Middle frontal gyrus (tissue), 1 donor: Measurements from ENCODE around the gene RNH1.
A peak's percentile ranks its signal among the peaks of the same experiment; 100 is the strongest.

Experiments
- DNase-seq: peaks from one replicate; pipeline ENCODE4 v3.0.0-alpha.2; 2015; ENCODE audit warnings: low spot score; ENCODE audit errors: extremely low spot score

Gene RNH1

DNA sequence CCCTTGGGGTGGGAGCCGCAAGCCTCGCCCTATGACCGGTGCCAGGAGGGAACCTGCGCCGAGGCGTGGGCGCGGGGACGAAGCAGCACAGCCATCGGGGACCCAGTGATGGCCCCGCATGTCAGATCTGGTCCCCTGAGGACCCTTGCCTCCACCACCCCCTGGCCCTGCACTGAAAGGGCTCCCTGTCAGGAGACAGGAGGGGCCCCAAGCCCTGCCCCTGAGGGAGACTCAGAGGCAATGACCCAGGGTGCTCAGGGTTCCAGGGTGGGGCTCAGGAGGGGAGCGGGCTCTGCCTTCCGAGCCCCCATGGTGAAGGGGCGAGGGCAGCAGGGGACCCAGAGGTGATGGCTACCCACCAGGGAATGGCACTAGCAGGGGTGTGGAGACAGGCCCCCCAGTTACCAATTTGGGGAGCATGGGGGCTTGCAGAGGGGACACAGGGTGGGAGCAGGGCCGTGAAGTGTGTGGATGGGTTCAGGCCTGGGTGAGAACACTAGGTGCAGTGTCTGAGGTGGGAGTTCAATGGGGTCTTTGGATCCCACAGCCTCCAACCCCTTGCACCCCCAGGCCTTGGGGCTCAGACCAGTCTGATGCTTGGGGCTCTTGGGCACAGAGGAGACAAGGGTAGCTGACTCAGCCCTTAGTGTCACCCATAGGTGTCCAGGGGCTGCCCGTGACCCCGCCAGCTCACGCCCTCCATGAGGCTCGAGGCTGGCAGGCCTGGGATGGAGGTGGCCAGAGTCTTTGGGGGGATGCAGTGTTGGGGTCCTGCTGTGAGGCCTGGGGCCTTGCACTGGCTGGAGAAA is 30.8 kb upstream of the RNH1 start:
- DNase-seq: no peak

DNA sequence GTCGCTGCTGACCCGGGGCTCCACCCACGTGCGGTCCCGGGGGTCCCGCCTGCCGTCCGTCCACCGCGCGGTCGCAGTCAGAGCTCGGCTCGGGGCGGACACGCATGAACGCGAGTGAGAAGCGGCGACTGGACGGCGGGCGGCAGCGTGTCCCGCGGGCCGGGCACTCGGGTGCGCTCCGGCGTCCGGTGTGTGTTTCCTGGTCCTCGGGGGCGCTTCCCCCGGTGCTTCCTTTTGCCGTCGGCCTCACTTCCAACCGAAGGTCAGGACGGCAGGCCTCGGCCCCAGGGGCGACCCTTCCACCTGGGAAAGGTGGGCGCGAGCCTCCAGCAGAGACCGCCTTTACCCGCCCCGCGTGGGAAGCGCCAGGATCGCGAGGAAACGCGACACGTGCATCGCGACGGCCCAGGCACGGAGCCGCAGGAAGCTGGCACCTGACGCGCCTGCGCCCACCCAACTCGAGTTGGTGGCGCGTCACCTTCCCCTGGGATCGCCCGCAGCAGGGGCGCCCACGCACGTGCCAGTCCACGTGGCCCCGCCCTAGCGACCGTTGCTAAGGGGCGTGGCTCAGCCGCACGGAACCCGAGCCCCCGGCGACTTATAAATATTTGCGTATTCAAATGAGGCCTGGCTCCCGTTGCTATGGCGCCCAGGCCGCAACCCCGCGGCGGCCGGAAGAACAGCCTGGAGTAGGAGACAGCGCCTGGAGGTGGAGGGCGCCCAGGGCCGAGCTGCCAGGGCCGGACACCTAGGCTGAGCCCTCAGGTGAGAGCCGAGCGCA is 30.0 kb upstream of the RNH1 start, which contains the start of gene LRRC56:
TSS of gene LRRC56 (plus strand) at position 687 of the 781 bp plus-strand sequence. CDS start 3,158 bp downstream, outside the sequence.
- DNase-seq: no peak

- DNase-seq: peak; percentile 89
Observed at GRCh38 chr11:535519-536454, 28.7 kb upstream of the RNH1 start, which contains the start of gene HRAS. HRAS (minus strand) TSS chr11:535576.

GRCh38 chr11:535210-535518 is 28.1 kb upstream of the RNH1 start:
- no peak for DNase-seq

DNA sequence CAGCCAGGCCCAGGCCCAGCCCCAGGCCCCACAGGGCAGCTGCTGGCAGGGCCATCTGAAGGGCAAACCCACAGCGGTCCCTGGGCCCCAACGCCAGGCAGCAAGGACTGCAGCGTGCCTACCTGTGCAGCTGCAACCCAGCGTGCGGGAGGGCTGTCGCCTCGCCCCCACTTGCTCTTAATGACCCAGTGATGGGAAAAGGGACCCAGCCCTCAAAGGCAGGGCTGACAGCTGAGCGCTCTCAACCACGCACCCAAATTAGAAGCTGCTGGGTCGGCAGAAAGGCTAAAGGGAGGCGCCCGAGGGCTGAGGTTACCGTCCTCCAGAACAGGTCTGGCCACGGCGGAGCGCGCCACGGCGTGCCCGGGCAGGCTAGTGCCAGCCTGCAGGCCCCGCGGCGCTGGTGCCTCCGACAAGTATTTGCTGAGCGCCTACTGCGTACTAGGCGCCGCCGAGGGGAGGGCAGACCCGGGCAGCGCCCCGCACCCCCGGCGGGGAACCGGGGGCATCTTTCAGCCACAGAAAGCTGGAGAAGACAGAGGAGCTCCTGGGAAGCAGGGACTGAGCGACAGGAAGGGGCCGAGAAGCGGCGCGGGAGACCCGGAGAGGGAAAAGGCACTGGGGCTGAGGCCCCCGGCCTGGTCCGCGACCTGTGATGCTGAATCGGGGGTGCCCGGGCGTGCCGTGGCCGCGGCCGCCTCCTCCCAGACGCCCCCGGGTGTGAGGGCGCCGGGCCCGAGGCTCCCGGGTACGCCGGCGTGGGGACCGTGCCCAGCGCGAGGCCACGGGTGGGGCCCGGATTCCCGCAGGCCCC is 27.6 kb upstream of the RNH1 start:
- no peak for DNase-seq

- DNase-seq: no peak
Observed at GRCh38 chr11:533586-534395, 26.7 kb upstream of the RNH1 start.

DNA sequence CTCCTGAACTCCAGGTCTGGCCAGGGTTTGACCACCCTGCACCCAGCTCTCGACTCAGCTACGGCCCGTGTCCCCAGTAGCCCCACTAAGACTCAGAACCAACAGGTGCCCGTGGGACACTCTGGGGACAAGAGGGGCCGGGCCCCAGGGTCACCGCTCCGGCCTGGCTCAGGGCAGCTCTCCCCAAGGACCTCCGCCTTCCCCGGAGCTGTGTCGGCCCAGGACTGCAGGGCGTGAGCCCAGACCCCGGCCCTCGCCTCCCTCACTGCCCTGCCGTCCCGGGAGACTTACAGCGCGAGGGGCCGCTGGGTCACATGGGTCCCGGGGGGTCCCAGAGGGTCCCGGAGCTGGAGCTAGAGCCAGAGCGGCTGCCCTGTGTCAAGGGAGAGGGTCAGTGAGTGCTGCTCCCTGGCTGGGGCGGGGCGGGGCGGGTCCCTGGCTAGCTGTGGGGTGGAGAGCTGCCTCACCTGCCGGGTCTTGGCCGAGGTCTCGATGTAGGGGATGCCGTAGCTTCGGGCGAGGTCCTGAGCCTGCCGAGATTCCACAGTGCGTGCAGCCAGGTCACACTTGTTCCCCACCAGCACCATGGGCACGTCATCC is 26.0 kb upstream of the RNH1 start:
- DNase-seq: no peak

GRCh38 chr11:532527-532985 is 25.5 kb upstream of the RNH1 start:
- DNase-seq: no peak

DNA sequence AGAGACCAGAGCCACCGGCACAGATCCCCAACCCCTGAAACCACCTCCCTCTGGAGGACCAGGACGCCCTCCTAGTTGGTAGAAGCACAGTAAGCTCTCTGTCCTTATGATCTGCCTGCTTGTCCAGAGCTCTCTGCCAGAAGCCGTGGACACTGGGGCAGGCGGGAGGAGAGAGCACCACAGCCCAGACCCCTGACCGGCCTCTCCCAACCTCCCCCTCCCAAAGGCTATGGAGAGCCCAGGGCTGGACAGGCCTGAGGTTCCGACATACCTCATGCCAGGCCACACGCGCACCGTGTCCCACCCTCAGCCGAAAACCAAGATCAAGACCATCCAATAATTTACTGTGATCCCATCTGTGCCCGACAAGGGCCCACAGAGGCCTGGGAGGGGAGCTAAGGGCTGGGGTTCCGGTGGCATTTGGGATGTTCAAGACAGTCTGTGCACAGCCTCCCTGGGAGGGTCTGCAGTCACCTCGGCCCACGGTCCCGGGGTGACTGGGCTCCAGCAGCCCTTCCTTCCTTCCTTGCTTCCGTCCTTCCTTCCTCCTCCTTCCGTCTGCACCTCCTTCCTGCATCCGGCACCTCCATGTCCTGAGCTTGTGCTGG is 25.0 kb upstream of the RNH1 start:
- DNase-seq: no peak

DNA sequence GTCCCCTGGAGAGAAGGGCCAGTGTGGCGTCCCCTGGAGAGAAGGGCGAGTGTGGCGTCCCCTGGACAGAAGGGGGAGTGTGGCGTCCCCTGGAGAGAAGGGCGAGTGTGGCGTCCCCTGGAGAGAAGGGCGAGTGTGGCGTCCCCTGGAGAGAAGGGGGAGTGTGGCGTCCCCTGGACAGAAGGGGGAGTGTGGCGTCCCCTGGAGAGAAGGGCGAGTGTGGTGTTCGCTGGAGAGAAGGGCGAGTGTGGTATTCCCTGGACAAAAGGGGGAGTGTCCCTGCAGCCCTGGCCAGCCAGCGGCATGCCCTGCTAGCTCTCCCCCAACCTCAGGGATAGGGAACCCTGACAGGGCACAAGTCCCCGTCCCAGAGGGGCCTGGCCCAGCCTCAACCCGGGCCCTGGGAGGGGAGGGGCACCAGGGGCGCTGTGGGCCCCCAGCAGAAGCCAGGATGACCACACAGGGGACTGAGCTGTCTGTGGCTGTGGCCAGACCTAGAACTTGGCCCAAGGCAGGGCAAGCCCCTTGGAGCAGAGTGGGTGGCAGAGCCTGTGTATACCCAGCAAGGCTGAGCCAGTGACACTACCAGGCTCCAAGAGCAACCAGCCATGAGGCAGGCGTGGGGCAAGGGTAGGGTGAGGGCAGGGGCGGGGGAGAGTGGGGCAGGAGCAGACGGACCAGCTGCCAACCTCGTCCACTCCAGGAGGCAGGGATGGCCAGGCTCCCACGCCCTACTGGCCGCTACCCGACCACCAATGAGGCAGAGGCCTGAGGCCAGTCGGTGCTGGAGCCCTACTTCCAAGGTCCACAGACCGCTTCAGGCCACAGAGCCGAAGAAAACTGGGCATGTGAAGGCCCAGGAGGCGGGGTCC is 24.2 kb upstream of the RNH1 start:
- no peak for DNase-seq

GRCh38 chr11:529728-530411 is 22.8 kb upstream of the RNH1 start:
- DNase-seq: no peak

DNA sequence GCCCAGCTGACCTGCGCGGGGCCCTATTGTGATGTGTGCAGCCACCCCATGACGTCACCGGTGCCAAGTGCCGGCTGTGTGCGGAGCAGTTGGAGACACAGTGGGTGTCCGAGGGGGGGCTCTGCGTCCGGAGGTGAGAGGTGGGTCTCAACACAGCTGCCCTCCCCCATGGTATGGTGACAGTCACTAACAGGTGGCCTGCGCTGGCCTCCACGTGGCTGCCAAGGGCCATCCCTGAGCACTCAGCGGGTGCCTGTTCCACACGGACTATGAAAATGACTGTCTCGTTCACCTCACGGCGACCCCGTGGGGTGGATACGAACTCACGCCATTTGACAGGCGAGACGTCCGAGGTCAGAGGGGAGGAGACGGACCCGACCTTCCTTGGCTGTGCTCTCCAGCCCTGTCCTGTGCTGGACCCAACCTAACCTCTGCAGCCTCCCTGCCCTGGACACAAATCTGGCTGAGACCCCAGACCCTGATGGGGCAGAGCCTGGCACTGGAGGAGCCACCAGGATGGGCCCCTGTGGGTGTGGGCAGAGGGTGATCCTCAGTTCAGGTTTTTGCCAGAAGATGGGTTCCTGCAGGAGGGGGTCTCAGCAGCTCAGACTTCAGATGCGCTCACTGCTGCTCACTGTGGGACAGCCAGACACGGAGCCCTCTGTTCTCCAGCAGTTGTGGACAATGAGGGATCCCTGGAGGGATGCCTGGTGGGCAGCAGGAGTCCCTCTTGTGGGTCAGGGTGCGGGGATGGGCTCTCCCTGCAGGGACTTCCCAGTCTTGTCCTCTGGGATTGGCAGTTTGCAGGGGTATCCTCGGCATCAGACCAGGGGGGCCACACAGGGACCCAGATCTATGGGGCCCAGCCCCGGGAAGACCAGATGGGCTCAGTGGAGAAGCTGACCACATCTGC is 22.0 kb upstream of the RNH1 start:
- DNase-seq: no peak

GRCh38 chr11:528166-528814 is 21.2 kb upstream of the RNH1 start:
- no peak for DNase-seq

- no peak for DNase-seq
Observed at GRCh38 chr11:526192-526591, 19.1 kb upstream of the RNH1 start.

- DNase-seq: no peak
Observed at GRCh38 chr11:521177-521688, 14.2 kb upstream of the RNH1 start.
